ENCODE measurements around the gene DSC3.

DNA sequence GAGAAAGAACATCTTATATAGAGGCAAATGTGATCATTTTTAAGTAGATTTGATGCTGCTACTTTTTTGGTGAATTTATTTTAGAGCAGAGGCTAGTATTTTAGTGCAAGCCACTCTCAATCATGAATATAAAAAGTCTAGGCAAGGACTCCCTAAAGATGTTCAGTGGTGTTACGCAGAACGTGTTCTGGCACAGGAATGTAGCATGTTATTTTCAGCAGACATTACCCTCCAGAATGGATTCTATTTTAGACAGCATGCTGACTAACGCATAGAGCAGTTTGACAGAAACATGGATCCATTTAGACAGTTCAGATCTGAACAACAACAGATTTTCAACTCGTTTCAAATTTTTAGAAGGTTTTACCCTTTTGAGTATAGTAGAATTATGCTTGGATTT, 54.1 kb downstream of the DSC3 start:
- TF ChIP-seq KDM5A (IDR thresholded peaks at IDR 0.05) = no peak
- TF ChIP-seq CTCF (IDR thresholded peaks at IDR 0.05) = no peak
